Right lobe of liver (tissue), 6 donors: ENCODE measurements around the gene METTL5. TPM values are rescaled to one million over a fixed set of nuclear protein-coding genes. Genes with fewer than 3 reads are reported as not detected.

Experiments
- ATAC-seq, 4 donors: fragments of 200-7000 bp; cut with Tn5 transposase; one replicate each; pipeline ENCODE4 v1.9.1; 2020; ENCODE audit warnings: mild to moderate bottlenecking in 4 of 4, moderate library complexity in 4 of 4
- DNase-seq, 3 donors: peaks; one replicate each; pipeline ENCODE4 v3.0.0-alpha.2; 2020
- H3K27ac ChIP-seq, 3 donors: fragments of 200-600 bp; one replicate each; pipeline ENCODE4 v1.8.0; 2022
- H3K27me3 ChIP-seq, 2 donors: fragments of 200-600 bp; one replicate each; pipeline ENCODE4 v1.8.0; 2022
- H3K36me3 ChIP-seq, 4 donors: fragments of 200-600 bp; sonication (generic) in 1 of 4; one replicate each; pipeline versions ENCODE4 v1.5.1 to v1.8.0; 2017 to 2022; ENCODE audit warnings: control low read depth in 1 of 4
- H3K4me1 ChIP-seq, 4 donors: fragments of 200-600 bp; sonication (generic) in 1 of 4; one replicate each; pipeline versions ENCODE4 v1.5.1 to v1.8.0; 2017 to 2022; ENCODE audit warnings: control low read depth in 1 of 4
- H3K4me3 ChIP-seq, 3 donors: fragments of 200-600 bp; one replicate each; pipeline ENCODE4 v1.8.0; 2022
- H3K9me3 ChIP-seq, 4 donors: fragments of 200-600 bp; sonication (generic) in 1 of 4; one replicate each; pipeline versions ENCODE4 v1.5.1 to v1.8.0; 2017 to 2022; ENCODE audit warnings: control low read depth in 1 of 4
- POLR2A ChIP-seq: fragments of 450-650 bp; IDR thresholded peaks from one replicate; pipeline ENCODE4 v1.6.1; 2017; ENCODE audit warnings: antibody characterized with exemption, mild to moderate bottlenecking
- whole genome bisulfite sequencing: methylation state at CpG from one replicate; pipeline ENCODE4 v1.1.6; 2018; ENCODE audit warnings: low coverage, low lambda C conversion rate; ENCODE audit not compliant: insufficient coverage; ENCODE audit errors: missing lambda C conversion rate; 5-methylcytosine and 5-hydroxymethylcytosine counted together
- intact Hi-C, 2 donors: fragments of 100-400 bp; cut with DNase I; formaldehyde crosslinking; loops; one replicate each; pipeline versions ENCODE4 v1.11.2 to v1.14.1; 2022
- total RNA-seq, 6 experiments: library from RNA; depleted of rRNA in 2 of 6; stranded (reverse); fragments of >200 nt in 2 of 6; fragmentation: NEBNext Ultra II Directional in 3 of 6; extraction: Animal tissue kit (Norgen Biotek cat#: 25700) in 3 of 6; gene quantifications; one replicate each; pipeline versions ENCODE4 v1.1.0 to v1.2.4, GENCODE V29; 2016 to 2023
- TF ChIP-seq, protein P1 (sequence below), 4 donors: fragments of 200-600 bp in 3 of 4; fragments of 450-650 bp in 1 of 4; IDR thresholded peaks; one replicate each; pipeline versions ENCODE4 v1.5.1 to v1.8.0; 2016 to 2022; ENCODE audit warnings: antibody characterized with exemption in 4 of 4, mild to moderate bottlenecking in 2 of 4
- donor health status: DM: no; HTN: yes; CAD: no.
- donor health status: DM: no; HTN: no; CAD: no.
- donor health status: DM: no; HTN: no; CAD: no.
- donor health status: DM: no; HTN: yes; CAD: no.
- donor health status: DM: no; HTN: yes; CAD: no.

METTL5 gene
- total RNA-seq, 6 experiments from 2014 or later: 18.4 to 26.7 (median 20.7) TPM

DNA sequence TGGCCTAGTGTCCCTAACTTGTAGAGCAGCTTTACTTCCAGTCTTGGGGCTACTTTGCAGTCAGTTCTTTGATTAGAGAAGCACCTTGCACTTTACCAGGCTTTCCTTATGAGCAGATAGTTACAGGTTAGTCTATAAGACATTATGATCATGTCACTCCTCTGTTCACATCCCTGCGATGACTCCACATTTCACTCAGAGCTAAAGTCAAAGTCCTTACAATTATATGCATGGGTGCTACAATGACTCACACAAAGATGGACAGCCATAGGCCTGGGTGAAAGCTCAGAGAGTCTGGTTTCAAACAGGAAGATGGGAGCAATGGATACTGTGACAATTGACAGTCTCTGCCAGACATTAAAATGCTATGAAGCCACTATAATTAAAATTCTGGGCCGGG is 53.1 kb downstream of the METTL5 start:
- no peaks in the 10 kb centered on the region for H3K36me3 ChIP-seq
- no peak overlapping the region for H3K4me3 ChIP-seq
- 80% methylated on average over 1 of the region's 2 CpGs for WGBS
- no peak overlapping the region for H3K27ac ChIP-seq
- intact Hi-C loops: no loop called here
- peaks cover 0 to 5% (median 0%) of the 10 kb centered on the region in 4 donors for H3K4me1 ChIP-seq
- TF ChIP-seq POLR2A: no peak
- TF ChIP-seq, protein P1, sequence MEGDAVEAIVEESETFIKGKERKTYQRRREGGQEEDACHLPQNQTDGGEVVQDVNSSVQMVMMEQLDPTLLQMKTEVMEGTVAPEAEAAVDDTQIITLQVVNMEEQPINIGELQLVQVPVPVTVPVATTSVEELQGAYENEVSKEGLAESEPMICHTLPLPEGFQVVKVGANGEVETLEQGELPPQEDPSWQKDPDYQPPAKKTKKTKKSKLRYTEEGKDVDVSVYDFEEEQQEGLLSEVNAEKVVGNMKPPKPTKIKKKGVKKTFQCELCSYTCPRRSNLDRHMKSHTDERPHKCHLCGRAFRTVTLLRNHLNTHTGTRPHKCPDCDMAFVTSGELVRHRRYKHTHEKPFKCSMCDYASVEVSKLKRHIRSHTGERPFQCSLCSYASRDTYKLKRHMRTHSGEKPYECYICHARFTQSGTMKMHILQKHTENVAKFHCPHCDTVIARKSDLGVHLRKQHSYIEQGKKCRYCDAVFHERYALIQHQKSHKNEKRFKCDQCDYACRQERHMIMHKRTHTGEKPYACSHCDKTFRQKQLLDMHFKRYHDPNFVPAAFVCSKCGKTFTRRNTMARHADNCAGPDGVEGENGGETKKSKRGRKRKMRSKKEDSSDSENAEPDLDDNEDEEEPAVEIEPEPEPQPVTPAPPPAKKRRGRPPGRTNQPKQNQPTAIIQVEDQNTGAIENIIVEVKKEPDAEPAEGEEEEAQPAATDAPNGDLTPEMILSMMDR (IDR thresholded peaks at IDR 0.05): no peak
- no peak for ATAC-seq
- no peak for DNase-seq
- no peaks in the 10 kb centered on the region for H3K27me3 ChIP-seq
- H3K9me3 ChIP-seq: no peaks in the 10 kb centered on the region

GRCh38 chr2:169771021-169771420 is 53.7 kb downstream of the METTL5 start:
- TF ChIP-seq, protein P1 (IDR thresholded peaks at IDR 0.05): no peak
- no peak for TF ChIP-seq POLR2A
- H3K27ac ChIP-seq: no peak overlapping the region
- ATAC-seq: no peak

DNA sequence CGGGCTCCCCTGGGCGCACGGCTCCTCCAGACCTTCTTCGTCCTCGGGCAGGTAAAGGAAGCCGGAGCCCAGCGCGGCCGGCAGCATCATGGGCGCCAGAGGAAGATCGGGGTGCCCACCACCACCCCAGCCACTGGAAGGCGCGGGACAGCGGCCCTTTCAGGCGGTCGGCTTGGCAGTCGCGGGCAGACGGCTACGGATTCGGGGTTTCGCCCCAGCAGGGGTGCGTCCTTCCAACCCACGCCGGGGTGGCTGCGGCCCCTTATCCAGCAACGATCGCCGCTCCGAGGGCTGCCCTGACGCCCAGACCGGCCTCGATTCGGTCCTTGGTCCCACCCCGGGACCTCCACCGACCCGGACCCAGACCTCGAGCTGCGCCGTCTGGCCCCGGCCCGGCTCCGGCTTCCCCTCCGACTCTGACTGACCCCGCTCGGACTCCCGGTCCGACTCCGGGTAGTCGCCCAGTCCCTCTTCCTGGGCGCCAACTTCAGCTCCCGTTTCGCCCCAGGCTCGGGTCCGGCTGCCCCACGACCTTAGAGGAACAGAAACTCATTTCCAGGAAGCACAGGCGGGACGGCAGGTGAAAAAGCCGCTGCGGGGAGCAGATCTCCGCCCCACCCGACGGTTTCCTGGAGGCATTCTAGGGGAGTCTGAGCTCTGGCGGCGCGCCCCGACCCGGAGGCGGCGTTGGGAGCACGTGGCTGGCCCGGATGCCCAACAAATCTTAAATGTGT is 56.3 kb downstream of the METTL5 start:
- TF ChIP-seq, protein P1 (IDR thresholded peaks at IDR 0.05): no peak
- no peak for TF ChIP-seq POLR2A
- Histone ChIP-seq H3K9me3 (no peaks in the 10 kb centered on the region), H3K4me1 (peaks cover 0 to 5% (median 0%) of the 10 kb centered on the region in 4 donors), H3K36me3 (no peaks in the 10 kb centered on the region), H3K4me3 (peak overlapping the region; percentile 44 to 54 (median 45)), H3K27ac (no peak overlapping the region), H3K27me3 (no peaks in the 10 kb centered on the region)
- DNase-seq: peak; percentile 51 to 57 (median 53)
- WGBS: 46% methylated on average over 8 of the region's 72 CpGs
- peak; percentile 48 to 62 (median 60) for ATAC-seq
- intact Hi-C loops: no loop called here

More at GRCh38 chr2:169771021-169771420, 53.7 kb downstream of the METTL5 start:
- intact Hi-C loops: no loop called here
- no peak overlapping the region for H3K4me3 ChIP-seq
- H3K27me3 ChIP-seq: no peaks in the 10 kb centered on the region
- H3K4me1 ChIP-seq: peaks cover 0 to 5% (median 0%) of the 10 kb centered on the region in 4 donors
- 67% methylated on average over 3 of the region's 5 CpGs for WGBS
- DNase-seq: no peak
- H3K36me3 ChIP-seq: no peaks in the 10 kb centered on the region
- no peaks in the 10 kb centered on the region for H3K9me3 ChIP-seq

- 9% methylated on average over 11 of the region's 12 CpGs for WGBS
- peak in 2 of 3 donors; percentile 32 to 64 for DNase-seq
- TF ChIP-seq POLR2A: no peak
- TF ChIP-seq, protein P1 (IDR thresholded peaks at IDR 0.05): peak; percentile 71 to 78 (median 72)
These were observed 57.3 kb downstream of the METTL5 start for GRCh38 chr2:169767243-169767888.

More at GRCh38 chr2:169767243-169767888, 57.3 kb downstream of the METTL5 start:
- Histone ChIP-seq H3K4me1 (peaks cover 0 to 5% (median under 1%) of the 10 kb centered on the region in 4 donors), H3K4me3 (no peak overlapping the region), H3K9me3 (no peaks in the 10 kb centered on the region), H3K27me3 (no peaks in the 10 kb centered on the region), H3K36me3 (no peaks in the 10 kb centered on the region), H3K27ac (no peak overlapping the region)
- intact Hi-C loops: no loop called here
- peak; percentile 79 to 85 (median 84) for ATAC-seq
